Medulla oblongata (tissue), 1 donor: ENCODE measurements around the gene NDRG3.
"Not testable (repeated sequence)": the region's sequence is repeated elsewhere in the genome, so short reads cannot be mapped to it uniquely, and the experiment has no call there.

Source experiments
- DNase-seq: peaks from one replicate; pipeline ENCODE4 v3.0.0-alpha.2; 2015; ENCODE audit errors: extremely low spot score

NDRG3 gene

DNA sequence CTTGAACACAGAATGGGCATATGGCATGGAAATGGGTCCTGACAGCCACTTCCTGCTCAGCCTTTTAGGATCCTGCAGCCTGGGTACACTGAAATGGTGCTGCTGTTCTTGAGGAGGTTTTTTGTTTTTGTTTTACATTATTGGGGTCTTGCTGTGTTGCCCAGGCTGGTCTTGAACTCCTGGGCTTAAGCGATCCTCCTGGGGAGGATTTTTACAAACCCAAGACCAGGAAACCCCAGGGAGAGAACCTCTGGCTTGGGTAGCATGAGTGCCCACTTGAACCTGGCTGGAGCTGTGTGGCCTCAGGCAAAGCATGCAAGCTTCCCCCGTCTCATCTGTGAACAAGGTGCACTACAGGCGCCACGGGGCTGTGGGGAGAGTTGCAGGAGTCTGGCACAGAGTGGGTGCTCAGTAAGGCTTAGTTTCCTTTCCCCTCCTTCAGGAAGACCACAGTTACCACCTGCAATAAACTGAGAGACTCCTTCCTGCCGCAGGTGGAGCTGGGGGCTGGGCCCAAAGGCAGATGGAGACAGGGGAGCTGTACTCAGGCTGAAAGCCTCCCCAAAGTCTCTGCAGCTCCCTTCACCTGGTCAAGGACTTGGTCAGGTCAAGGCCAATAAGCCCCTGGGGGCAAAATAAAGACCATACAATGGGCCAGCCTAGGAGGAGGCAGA lies 101.7 kb downstream of the NDRG3 start:
- DNase-seq, result no peak

DNA sequence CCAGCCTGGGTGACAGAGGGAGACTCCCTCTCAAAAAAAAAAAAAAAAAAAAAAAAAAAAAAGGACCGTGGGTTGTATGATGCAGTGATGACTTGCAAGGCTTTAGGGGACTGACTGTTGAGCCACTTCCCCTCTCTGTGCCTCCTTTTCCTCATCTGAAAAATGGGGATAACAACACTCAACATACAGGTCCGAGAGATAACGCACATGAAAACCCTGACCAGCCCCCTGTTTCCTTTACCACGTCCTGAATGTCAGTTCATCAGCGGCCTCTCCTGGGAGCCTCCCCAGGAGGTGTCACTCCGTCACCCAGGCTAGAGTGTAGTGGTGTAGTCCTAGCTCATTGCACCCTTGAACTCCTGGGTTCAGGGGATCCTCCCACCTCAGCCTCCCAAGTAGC lies 103.8 kb downstream of the NDRG3 start:
- no peak for DNase-seq

DNA sequence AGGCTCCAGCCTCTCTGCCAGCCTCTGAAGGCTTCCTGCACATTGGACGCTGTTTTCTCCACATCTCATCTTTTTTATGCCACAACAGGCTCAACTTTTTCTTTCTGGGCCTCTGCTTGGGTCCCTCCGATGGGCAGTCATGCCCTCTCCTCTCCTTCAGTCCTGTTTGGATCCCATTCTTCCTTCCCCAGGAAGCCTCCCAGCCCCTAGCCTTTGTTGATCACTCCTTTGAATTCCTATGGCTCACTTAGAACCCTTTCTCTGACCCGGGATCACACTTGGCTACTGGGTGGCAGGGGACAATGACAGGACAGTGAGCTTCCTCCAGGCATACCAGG lies 104.4 kb downstream of the NDRG3 start:
- no peak for DNase-seq

DNA sequence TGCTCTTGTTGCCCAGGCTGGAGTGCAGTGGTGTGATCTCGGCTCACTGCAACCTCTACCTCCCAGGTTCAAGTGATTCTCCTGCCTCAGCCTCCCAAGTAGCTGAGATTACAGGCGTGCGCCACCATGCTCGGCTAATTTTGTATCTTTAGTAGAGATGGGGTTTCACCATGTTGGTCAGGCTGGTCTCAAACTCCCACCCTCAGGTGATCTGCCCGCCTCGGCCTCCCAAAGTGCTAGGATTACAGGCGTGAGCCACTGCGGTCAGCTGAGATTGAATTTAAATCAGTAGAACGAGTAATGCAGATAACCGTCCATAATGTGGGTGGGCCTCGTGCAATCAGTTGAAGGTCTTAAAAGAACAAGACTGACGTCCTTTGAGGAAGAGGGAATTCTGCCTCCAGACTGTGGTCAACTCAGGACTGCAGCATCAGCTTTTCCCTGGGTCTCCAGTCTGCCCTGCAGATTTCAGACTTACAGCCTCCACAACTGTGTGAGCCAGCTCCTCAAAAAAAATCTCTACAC lies 107.0 kb downstream of the NDRG3 start:
- not testable (repeated sequence) for DNase-seq

DNA sequence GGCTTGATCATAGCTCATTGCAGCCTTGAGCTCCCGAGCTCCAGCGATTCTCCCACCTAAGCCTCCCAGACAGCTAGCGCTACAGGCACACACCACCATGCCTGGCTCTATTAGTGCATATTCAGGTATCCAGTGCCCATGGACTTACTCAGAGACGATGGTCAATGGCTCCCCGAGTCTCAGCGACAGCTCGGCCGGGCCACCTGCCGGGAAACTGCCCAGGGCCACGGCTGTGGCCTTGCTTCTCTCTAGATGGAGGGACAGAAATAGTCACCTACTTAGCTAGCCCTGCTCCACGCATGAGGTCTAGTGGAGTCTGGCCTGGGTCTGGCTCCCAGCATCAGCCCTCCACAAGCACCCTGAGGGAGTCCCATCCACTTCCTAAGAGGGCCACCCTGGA lies 111.5 kb downstream of the NDRG3 start:
- no peak for DNase-seq

DNA sequence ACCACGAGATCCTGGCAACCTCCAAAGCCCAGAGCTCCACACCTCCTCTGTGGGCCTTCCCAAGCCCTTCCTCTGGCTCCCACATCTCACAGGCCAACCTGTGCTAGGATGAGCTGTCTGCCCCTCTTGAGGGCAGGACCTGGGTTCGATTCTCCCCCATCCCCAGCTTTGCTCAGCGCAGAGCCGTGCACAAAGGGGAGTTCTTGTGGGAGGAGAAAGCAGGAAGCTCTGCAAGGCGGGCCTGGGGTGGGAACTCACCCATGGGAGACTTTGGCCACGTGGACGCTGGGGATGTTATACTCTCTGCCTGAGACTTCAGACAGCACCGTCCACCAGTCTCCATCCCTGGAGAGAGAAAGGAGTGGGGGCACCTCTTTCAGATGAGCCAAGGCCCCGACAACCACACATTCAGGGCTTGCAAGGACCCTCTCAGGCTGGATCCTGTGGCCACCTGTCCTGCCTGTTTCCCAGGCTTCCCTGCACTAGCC lies 112.6 kb downstream of the NDRG3 start:
- no peak for DNase-seq

DNA sequence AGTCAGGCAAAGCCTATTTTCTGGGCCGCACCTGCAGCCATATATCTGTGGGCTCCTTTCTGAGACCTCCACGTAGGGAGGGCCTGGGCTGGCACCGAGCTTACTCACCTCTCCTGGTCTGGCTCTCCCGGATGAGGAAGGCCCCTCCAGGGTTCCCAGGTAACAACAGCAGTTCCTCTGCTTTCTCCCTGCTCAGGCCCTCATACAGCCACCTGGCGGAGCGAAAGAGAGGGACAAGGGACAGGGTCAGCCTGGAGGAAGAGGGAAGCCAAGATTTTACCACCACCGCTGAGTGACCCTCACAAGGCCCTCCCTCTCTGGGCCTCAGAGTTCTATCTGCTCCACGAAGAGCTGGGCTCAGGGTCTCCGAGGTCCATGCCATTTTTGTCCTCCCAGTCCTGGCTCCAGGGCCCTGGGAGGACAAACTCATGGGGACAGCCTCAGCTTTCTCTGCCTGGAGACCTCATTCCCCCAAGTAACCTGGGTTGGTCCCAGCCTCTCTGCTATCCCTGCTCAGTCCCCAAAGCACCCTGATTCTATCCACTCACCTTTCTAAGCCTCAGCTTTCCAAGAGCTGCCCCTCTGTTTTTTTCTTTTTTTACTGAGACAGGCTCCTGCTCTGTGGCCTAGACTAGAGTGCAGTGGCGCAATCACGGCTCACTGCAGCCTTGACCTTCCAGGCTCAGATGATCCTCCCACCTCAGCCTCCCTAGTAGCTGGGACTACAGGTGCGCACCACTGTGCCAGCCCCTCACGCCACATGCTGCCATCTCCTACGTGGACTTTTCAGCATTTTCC lies 113.2 kb downstream of the NDRG3 start:
- DNase-seq, result no peak

DNA sequence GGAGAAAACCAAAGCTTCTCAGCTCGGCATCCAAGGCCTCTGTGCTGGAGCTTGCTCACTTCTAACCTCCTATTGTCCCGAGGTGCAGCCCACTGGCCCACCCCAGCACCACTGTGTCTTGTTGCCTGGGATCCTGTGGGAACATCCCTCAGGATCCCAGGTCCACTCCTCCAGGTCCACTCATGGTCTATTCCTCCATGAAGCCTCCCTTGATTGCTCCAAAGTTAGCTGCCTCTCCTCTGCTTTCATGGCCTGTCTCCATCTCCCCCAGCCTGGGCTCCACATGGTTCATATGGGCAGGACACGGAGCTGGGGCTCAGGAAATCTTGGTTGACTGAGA lies 113.8 kb downstream of the NDRG3 start:
- no peak for DNase-seq

DNA sequence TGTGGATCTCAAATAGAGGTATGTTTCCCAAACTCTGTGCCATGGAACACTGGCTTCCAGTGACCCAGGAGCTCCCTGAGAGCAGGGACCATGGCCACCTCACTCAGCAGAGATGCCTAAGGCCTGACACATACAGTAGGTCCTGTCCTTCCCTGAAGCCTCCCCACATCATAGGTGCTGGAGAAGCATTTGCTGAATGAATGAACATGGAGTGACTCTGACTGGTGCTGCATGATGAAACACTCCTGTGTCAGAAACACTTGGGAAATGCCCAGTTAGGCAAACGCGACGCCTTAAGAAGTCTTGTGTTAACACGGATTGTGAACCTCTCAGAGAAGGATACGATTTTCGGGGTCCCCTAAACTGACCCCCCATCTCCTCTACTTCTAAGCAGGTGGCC lies 114.2 kb downstream of the NDRG3 start:
- no peak for DNase-seq

DNA sequence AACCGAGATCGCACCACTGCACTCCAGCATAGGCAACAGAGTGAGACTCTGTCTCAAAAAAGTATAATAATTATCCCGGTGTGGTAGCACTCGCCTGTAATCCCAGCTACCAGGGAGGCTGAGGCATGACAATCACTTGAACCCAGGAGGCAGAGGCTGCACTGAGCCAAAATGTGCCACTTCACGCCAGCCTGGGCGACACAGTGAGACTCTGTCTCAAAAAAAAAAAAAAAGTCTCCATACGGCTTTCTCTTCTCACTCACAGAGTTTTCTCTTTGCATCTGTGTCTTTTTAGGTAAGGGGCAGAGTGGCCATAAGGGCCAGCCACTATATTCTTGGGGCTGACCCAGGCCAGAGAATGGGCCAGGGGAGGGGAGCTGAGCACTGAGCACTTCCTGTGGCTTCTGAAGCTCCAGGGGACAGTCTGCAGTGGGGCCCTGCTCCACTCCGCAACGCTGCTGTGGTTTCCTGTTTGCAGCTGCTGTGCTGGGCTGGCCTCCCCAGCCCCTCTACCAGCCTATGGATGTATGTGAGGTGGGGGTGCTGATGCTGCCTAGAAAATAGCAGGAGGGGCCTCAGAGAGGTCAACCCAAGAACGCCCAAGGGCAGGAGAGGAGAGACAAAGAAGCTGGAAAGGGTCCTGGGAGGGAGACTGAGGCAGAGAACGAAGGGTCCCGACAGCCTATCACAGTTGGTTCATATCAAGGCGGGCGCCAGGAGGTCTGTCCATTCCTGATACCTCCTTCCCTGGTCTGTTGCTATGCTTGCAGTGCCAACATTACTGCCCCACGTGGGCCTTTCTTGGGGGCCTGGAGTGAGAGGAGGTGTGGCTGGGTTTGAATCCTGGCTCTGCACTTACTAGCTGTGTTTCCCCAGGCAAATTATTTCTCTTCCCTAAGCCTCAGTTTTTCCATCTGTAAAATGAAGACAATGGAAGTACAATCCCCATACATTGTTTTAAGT lies 115.9 kb downstream of the NDRG3 start:
- DNase-seq, result no peak

DNA sequence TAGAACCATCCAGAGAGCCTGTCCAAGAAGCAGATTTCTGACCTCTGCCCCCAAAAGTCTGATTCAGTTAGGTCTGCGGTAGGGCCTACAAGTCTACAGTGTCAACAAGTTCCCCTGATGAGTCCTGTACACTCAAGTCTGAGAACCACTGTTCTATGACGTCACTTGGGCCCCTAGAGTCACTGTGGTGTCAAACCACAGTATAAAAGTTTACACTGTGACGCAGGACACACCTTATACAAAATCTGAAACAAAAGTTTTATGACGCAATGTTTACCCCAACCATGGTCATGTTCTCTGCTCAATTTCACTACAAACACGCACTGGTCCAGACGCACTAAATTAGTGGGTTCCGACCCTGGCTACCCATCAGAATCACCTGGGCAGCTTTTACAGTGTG lies 117.8 kb downstream of the NDRG3 start:
- DNase-seq, result no peak

DNA sequence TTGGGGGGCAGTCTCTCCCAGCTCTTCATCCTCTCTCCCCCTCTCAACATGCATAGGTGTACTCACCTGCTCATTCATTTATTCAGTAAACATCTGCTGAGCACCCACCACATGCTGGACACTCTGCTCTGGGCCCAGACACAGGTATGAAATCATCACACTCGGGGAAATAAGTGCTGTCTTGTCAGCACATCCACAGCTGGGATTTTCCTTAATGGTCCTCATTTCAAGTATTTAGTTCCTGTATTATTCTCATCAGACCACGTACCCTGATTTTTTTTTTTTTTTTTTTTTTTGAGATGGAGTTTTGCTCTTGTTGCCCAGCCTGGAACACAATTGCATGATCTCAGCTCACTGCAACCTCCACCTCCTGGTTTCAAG lies 121.0 kb downstream of the NDRG3 start:
- DNase-seq, result no peak

DNA sequence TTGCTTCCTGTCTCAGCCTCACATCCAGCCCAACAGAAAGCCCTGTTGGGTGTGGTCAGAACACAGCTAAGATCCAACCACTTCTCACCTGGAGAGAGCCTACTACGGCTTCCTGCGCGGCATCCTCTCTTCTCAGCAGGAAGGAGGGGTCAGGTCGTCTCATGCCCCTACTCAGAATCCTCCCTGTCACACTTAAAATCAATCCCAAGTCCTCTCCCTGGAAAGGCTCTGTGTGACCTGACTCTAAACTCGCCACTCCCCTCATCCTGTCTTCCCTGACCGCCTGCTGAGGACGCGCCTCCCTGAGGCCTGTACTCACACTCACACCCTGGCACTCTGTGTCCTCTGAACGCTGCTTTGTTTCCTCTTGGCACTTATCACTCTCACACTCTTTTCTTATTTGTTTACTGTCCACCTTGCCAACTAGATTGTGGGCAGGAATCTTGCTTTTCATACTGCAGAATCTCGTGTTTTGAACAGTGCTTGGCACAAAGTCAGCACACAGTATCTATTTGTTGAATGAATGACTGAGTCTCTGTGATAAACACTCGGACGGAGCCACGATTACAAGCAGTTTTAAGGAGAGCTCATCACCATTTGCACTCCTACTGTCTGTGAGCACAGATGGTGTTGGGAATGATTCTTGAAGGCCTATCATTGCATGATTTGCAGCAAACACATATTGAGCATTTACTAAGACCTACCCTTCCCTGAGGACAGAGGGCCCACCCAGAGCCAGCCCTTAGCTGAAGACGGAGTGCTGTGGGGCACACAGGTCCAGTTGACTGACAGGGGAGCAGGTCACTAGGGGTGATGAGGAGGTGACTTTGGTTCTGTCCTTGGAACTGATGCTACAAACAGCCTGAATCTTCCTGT lies 121.6 kb downstream of the NDRG3 start:
- DNase-seq, result peak; percentile 27

DNA sequence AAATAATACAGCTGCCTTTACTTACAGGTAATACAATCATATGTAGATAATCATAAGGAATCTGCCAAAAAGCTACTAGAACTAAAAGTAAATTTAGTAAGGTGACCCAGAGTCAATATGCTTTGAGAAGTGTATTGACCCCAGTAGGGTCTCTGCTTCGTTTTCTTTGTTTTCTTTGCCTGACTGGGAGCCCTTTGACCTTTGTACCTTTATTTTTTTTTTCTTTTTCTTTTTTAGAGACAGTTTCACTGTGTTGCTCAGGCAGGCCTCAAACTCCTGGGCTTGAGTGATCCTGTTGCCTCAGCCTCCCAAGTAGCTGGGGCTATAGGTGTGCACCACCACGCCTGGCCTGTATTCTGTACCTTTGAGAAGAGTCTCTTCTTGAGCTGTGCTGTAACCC lies 122.4 kb downstream of the NDRG3 start:
- no peak for DNase-seq

DNA sequence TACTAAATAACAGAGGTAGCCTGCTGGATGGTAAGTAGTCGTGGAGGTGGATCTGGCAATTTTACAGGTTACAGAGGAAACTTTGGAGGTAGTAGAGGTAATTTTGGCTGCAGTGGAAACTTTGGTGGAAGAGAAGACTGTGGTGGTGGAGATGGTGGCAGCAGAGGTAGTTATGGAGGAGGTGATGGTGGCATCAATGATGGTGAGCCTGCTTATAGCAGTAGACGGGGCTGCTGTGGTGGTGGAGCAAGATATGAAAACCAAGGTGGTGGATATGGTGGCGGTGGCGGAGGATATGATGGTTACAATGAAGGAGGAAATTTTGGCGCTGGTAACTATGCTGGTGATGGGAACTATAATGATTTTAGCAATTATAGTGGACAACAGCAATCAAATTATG lies 125.0 kb downstream of the NDRG3 start:
- DNase-seq, result no peak

DNA sequence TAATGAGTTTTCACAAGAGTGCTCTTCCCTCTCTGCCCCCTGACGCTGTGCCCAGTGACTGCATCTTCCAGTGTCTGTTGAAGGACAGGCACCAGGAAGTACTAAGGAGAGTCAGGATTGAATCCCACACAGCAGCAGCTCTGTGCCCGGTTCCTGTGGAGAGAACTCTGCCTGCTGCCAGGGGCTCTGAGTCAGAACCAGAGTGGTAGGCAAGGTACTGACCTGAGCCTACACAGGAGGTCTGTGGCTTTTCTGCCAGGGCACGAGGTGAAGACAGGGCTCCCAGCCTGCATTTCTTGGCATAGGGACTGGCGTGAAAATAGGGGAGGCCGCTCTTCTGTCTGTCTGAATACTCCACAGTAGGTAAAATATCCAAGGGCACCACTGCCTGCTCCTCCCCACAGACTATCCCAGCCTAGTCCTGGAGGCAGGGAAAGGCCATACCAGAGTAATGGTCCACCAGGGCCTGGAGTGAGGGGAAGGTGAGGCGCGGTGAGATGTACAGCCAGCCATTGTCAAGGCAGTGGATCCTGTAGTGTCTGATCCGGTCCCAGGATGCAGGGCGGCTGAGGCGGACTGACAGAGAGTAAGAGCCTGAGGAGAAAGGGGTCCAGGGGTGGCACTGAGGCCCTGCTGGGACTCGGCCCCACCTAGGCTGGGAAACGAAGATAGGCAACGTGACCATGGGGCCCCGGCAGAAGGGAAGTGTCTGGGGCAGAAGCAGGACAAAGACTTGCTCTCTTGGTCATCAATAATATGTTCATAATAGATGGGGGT lies 130.9 kb downstream of the NDRG3 start:
- DNase-seq, result no peak

DNA sequence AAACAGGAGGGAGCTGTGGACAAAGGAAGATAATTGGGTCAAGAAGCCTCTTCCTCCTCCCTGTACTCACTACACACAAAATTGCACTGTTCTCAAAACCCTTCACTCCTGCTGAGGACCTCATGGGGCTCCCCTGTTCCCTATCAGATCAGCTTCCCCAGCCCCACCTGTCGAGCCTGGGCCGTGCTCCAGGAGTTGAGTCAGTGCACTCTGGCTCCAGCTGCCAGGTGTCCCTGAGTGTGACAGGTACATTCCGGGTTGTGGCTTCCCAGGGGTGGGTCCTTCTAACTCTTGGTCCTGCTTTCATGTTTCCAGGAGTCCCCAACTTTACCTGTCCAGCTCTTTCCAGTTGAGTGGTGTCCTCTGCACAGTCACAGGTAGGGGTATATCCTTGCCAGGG lies 131.9 kb downstream of the NDRG3 start:
- no peak for DNase-seq

DNA sequence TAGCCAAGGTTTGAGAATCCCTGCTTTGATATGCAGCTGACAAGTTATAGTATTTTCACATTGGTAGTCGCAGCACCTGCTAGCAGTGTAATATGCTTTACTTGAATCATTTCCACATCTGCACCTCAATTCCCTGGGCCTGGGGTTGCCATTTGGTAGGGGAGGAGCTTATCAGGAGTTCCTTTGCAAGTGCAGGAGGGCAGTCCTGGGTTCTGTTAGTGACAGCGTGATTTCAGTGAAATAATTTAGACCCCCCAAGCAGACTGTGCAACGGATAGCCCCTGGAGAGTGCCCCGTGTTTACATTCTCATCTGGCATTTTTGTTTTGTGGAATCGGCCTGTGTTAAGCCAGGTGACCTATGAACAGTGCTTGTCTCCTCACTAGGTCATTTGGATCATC lies 134.3 kb downstream of the NDRG3 start:
- no peak for DNase-seq

DNA sequence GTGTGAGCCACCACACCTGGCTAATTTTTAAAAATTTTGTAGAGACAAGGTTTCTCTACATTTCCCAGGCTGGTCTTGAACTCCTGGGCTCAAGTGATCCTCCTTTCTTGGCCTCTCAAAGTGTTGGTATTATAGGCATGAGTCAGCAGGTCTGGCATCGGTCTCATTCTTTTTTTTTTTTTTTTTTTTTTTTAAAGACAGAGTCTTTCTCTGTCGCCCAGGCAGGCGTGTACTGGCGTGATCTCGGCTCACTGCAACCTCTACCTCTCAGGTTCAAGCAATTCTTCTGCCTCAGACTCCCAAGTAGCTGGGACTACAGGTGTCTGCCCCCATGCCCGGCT lies 137.5 kb downstream of the NDRG3 start:
- DNase-seq, result not testable (repeated sequence)

DNA sequence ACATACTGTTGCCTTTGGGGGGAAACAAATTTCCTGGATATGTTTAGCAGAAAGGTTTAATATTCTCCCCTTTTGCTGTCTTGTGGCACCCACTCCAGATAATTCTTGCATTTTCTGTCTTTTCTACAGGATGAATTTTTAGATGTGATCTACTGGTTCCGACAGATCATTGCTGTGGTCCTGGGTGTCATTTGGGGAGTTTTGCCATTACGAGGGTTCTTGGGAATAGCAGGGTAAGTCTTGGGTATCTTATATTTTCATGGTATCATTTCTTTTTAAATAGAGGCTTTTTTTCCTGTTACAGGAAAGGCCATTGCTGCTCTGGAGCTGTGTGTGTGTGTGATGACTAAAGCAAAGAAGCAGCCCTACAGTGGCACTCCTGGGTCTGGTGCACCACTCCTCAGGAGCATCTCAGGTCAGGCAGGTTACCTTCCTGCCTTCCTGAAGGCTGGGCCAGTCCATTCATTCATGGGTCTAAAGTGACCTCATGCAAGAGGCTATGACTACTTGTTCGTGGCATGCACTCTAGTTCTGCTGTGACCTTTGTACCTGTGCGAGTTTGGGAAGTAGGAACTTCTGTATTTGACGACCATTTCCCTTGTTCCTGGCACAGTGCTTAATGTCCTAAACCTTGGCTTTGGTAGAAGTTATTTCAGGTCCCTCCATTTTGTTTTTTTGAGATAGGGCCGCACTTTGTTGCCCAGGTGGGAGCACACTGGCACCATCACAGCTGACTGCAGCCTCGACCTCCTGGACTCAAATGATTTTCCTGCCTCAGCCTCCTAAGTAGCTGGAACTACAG lies 138.1 kb downstream of the NDRG3 start:
- no peak for DNase-seq
